Effector memory CD8-positive, alpha-beta T cell (primary cell): ENCODE measurements around the gene KIF3A.

Source experiments
- ATAC-seq: fragments of 150-1000 bp; cut with Tn5 transposase; replicated peaks from 2 replicates; pipeline ENCODE4 v1.10.0; 2021; ENCODE audit warnings: mild to moderate bottlenecking, moderate library complexity
- DNase-seq, 3 experiments: peaks; one replicate each; pipeline ENCODE4 v3.0.0; 2021
- H3K27ac Mint-ChIP-seq, 2 donors: one replicate each; pipeline ENCODE4 v1.8.0; 2022; ENCODE audit warnings: mild to moderate bottlenecking in 2 of 2, mixed read lengths in 2 of 2, moderate library complexity in 2 of 2
- H3K27me3 Mint-ChIP-seq, 2 donors: one replicate each; pipeline ENCODE4 v1.8.0; 2022; ENCODE audit warnings: mixed read lengths in 2 of 2
- H3K36me3 Mint-ChIP-seq: one replicate; pipeline ENCODE4 v1.8.0; 2022; ENCODE audit warnings: mild to moderate bottlenecking, moderate library complexity, mixed read lengths; ENCODE audit not compliant: insufficient read depth
- H3K4me1 Mint-ChIP-seq, 2 donors: one replicate each; pipeline ENCODE4 v1.8.0; 2022; ENCODE audit warnings: low read depth in 2 of 2, mixed read lengths in 2 of 2
- H3K4me3 Mint-ChIP-seq, 2 donors: one replicate each; pipeline ENCODE4 v1.8.0; 2022; ENCODE audit warnings: mild to moderate bottlenecking in 2 of 2, mixed read lengths in 2 of 2, moderate library complexity in 2 of 2
- H3K9me3 Mint-ChIP-seq, 2 donors: one replicate each; pipeline ENCODE4 v1.8.0; 2022; ENCODE audit warnings: mixed read lengths in 2 of 2

KIF3A gene

DNA sequence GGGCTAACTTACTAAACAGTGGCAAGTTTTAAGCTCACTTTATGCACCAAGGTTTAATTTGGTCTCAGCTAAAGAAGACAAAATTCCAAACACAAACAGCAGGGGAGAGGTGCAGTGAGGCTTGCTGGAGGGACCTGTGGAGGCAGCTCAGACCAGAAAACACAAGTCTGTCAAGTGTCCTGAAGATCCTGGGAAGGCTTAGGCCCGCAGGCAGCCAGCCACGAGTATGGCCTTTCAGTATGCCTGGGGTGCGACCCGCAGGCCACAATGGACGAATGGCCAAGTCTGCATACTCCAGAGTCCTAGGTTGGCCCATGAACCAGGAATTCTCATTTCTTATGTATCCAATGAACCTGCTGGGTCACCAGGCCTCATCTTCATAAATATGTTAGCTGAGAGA, 19.2 kb upstream of the KIF3A start:
- Mint-ChIP-seq H3K27me3 (no peaks in the 10 kb centered on the region), H3K27ac (no peak overlapping the region), H3K9me3 (no peaks in the 10 kb centered on the region), H3K4me1 (no peaks in the 10 kb centered on the region), H3K4me3 (no peak overlapping the region), H3K36me3 (peaks cover 8% of the 10 kb centered on the region)
- ATAC-seq (no peak), DNase-seq (no peak)

DNA sequence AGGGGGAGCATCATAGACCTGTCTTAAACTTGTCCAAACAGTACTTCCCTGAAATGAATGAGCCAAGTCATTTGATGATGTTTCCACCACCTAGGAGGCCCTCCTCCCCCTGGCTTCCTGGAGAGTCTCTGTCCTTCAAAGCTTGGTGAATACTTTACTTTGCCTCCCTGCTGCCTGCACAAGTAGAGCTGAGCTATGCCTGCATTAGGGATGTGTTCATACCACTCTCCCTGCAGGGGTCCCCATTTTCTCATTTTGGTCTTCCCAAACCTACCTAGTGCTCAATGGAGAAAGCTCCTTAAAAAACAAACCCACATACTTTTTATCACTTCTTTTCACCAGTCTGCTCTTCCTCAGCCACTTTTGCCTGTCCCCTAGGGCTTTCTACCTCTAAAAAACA, 17.6 kb upstream of the KIF3A start:
- no peaks in the 10 kb centered on the region for H3K9me3 Mint-ChIP-seq
- DNase-seq (no peak), ATAC-seq (no peak)
- H3K4me3 Mint-ChIP-seq: no peak overlapping the region
- H3K4me1 Mint-ChIP-seq: peaks cover 0 to 2% of the 10 kb centered on the region in 2 donors
- peaks cover 12% of the 10 kb centered on the region for H3K36me3 Mint-ChIP-seq
- no peaks in the 10 kb centered on the region for H3K27me3 Mint-ChIP-seq
- H3K27ac Mint-ChIP-seq: peak overlapping the region; percentile 6 to 70

DNA sequence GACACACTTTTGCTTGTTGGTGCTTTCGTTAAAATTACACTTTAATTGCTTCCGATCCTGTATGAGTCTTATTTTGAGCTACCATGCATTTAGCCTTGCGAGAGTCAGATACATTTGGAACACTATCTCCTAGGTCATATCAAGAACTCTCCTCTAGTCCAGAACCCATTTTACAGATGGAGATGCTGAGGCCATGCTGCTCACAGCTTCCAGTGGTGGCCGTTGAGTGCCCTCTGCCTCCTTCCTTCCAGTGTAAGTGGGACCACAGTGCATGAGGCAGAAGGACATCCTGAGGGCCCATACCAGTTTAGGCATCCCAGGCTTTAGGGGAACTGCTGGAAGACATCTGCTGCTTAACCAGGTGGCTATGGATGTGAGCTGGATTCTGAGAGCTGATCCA, 16.8 kb upstream of the KIF3A start:
- ATAC-seq (no peak), DNase-seq (no peak)
- H3K4me3 Mint-ChIP-seq: no peak overlapping the region
- peaks cover 0 to 2% of the 10 kb centered on the region in 2 donors for H3K4me1 Mint-ChIP-seq
- H3K36me3 Mint-ChIP-seq: peaks cover 12% of the 10 kb centered on the region
- no peaks in the 10 kb centered on the region for H3K27me3 Mint-ChIP-seq
- peak overlapping the region in 1 of 2 donors; percentile 73 for H3K27ac Mint-ChIP-seq
- no peaks in the 10 kb centered on the region for H3K9me3 Mint-ChIP-seq

GRCh38 chr5:132753135-132753987, 16.0 kb upstream of the KIF3A start:
- peaks cover 0 to 2% of the 10 kb centered on the region in 2 donors for H3K4me1 Mint-ChIP-seq
- no peak overlapping the region for H3K4me3 Mint-ChIP-seq
- no peaks in the 10 kb centered on the region for H3K9me3 Mint-ChIP-seq
- no peak for ATAC-seq
- H3K27ac Mint-ChIP-seq: peak overlapping the region; percentile 20 to 73
- no peak for DNase-seq
- H3K36me3 Mint-ChIP-seq: peaks cover 9% of the 10 kb centered on the region
- no peaks in the 10 kb centered on the region for H3K27me3 Mint-ChIP-seq

- ATAC-seq (no peak), DNase-seq (no peak)
- Mint-ChIP-seq H3K27me3 (no peaks in the 10 kb centered on the region), H3K9me3 (no peaks in the 10 kb centered on the region), H3K4me3 (no peak overlapping the region), H3K27ac (peak overlapping the region; percentile 9 to 20), H3K4me1 (peaks cover 0 to 4% of the 10 kb centered on the region in 2 donors), H3K36me3 (peaks cover 11% of the 10 kb centered on the region)
Observed at GRCh38 chr5:132752581-132753125, 15.3 kb upstream of the KIF3A start.

GRCh38 chr5:132751971-132752580, 14.7 kb upstream of the KIF3A start:
- Mint-ChIP-seq H3K36me3 (peaks cover 11% of the 10 kb centered on the region), H3K4me1 (peaks cover 0 to 4% of the 10 kb centered on the region in 2 donors), H3K4me3 (no peak overlapping the region), H3K9me3 (no peaks in the 10 kb centered on the region), H3K27me3 (no peaks in the 10 kb centered on the region), H3K27ac (peak overlapping the region in 1 of 2 donors; percentile 9)
- DNase-seq (no peak), ATAC-seq (no peak)

- ATAC-seq: no peak
- no peak for DNase-seq
- Mint-ChIP-seq H3K27me3 (no peaks in the 10 kb centered on the region), H3K36me3 (peaks cover 11% of the 10 kb centered on the region), H3K27ac (peak overlapping the region in 1 of 2 donors; percentile 65), H3K9me3 (no peaks in the 10 kb centered on the region), H3K4me1 (peaks cover 0 to 4% of the 10 kb centered on the region in 2 donors), H3K4me3 (no peak overlapping the region)
Observed at GRCh38 chr5:132751444-132751843, 14.1 kb upstream of the KIF3A start.

- DNase-seq: no peak
- Mint-ChIP-seq H3K4me3 (no peak overlapping the region), H3K4me1 (peaks cover 0 to 4% of the 10 kb centered on the region in 2 donors), H3K27ac (peak overlapping the region in 1 of 2 donors; percentile 65), H3K27me3 (no peaks in the 10 kb centered on the region), H3K9me3 (no peaks in the 10 kb centered on the region), H3K36me3 (peaks cover 11% of the 10 kb centered on the region)
- ATAC-seq: no peak
Observed at GRCh38 chr5:132750471-132751230, 13.3 kb upstream of the KIF3A start.

DNA sequence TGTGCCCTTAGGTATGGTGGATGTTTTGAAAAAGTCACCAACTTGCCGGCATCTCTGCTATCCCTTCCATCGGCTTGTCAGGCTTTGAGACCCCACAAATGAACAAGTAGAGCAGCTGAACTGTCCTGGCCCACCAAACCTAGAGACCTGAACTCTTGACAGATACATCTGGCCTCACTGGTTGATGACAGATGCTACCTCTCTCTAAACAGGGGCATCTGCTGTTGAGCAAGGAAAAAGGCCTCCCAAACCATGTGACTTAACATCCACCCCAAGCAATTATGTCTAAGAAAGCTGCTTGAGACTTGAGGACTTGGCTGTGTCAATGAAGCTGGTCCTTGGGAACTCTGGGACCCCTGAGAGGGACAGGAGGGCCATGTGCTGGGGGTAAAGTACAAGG, 12.2 kb upstream of the KIF3A start:
- peaks cover 11% of the 10 kb centered on the region for H3K36me3 Mint-ChIP-seq
- H3K27ac Mint-ChIP-seq: peak overlapping the region; percentile 38 to 44
- H3K27me3 Mint-ChIP-seq: no peaks in the 10 kb centered on the region
- no peak overlapping the region for H3K4me3 Mint-ChIP-seq
- no peak for DNase-seq
- H3K9me3 Mint-ChIP-seq: no peaks in the 10 kb centered on the region
- no peak for ATAC-seq
- H3K4me1 Mint-ChIP-seq: peaks cover 0 to 4% of the 10 kb centered on the region in 2 donors

- Mint-ChIP-seq H3K36me3 (peaks cover 11% of the 10 kb centered on the region), H3K27ac (peak overlapping the region; percentile 41 to 68), H3K4me3 (peak overlapping the region; percentile 53 to 76), H3K27me3 (no peaks in the 10 kb centered on the region), H3K4me1 (peaks cover 0 to 4% of the 10 kb centered on the region in 2 donors), H3K9me3 (no peaks in the 10 kb centered on the region)
- DNase-seq (no peak), ATAC-seq (no peak)
Observed at GRCh38 chr5:132748522-132749000, 11.2 kb upstream of the KIF3A start.

DNA sequence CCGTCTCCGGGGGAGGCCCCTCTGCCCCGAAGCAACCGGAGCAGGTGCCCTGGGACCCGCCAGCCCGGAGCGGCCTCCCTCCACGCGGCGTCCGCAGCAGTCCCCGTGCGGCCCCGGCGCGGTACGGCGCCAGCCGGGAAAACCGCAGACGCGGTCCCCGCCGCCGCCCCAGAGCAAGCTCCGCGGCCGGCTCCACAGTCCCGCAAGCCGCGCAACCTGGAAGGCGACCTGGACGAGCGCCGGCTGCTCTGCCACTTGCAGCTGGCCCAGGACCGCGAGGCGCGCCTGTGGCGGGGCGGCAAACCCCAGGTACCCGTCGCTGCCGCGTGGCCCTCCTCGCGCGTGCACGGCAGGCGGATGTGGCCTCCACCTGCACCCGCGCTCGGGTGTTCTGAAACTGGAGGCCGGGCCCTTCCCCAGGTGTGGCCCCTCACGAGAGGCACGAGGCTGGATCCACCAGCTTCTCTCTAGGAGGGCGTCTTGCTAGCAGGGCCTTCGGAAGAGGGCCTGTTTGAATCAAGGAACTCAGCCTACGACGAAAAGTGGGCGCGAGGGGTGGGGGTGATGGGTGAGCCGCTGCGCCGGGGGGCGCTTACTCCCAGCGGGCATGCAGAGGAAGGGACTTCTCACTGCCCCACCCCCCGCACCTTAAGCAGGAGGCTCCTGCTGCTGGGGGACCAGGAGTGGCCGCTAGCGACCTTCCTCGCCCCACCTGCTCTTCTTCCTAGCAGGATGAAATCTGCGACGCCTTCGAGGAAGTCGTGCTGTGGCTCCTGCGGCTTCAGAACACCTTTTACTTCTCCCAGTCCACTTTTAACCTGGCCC, 10.5 kb upstream of the KIF3A start:
- DNase-seq: peak; percentile 46 to 53 (median 52)
- H3K27me3 Mint-ChIP-seq: peaks cover 0 to 6% of the 10 kb centered on the region in 2 donors
- peak overlapping the region; percentile 41 to 68 for H3K27ac Mint-ChIP-seq

GRCh38 chr5:132746954-132747615, 9.7 kb upstream of the KIF3A start, which contains the start of gene CCNI2:
Gene CCNI2, plus strand, starts transcription at chr5:132747426. Its CDS starts 70 bp downstream, at chr5:132747496.
- peak; percentile 86 for ATAC-seq
- Mint-ChIP-seq H3K4me3 (peak within 1 kb of the TSS; percentile 75 to 76), H3K27ac (peak within 1 kb of the TSS; percentile 62 to 68), H3K36me3 (peaks cover 11% of the 10 kb centered on the region), H3K9me3 (no peaks in the 10 kb centered on the region), H3K4me1 (peaks cover 0 to 4% of the 10 kb centered on the region in 2 donors), H3K27me3 (peaks cover 0 to 12% of the 10 kb centered on the region in 2 donors)
- DNase-seq: peak; percentile 56 to 59 (median 58)

More for the DNA sequence above, 10.5 kb upstream of the KIF3A start:
- H3K36me3 Mint-ChIP-seq: peaks cover 11% of the 10 kb centered on the region
- ATAC-seq: peak; percentile 61
- H3K4me1 Mint-ChIP-seq: peaks cover 0 to 4% of the 10 kb centered on the region in 2 donors
- no peaks in the 10 kb centered on the region for H3K9me3 Mint-ChIP-seq
- peak overlapping the region; percentile 75 to 76 for H3K4me3 Mint-ChIP-seq
